GM20000 (cell line): ENCODE data around the gene ITGB1.

Source experiments
- DNase-seq: peaks from one replicate; pipeline ENCODE4 v3.0.0; 2012; ENCODE audit warnings: low spot score
- TF ChIP-seq, protein P1 (sequence below): IDR thresholded peaks from 2 replicates; pipeline ENCODE4 v1.5.1; 2012; ENCODE audit warnings: mild to moderate bottlenecking, control low read depth; ENCODE audit errors: extremely low read depth, missing control alignments

ITGB1 gene

DNA sequence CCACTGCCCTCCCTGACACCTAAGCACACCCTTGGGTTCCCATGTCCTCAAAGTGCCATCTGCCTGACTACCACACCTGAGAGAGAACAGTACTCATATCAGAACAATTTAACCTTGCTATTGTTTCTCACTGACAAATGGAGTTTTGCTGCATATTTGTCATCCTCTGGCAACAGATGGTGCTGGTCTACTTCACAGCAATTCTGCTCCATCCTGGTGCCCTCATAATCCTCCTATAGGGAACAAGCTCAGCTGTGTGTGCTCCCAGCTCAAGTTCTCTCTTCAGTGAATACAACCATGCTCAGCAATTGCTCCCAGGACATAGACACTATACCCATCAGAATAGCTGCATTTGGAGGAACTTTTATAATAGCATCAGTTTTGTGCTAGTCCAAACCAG lies 32.8 kb upstream of the ITGB1 start:
- DNase-seq, result no peak
- TF ChIP-seq, protein P1, sequence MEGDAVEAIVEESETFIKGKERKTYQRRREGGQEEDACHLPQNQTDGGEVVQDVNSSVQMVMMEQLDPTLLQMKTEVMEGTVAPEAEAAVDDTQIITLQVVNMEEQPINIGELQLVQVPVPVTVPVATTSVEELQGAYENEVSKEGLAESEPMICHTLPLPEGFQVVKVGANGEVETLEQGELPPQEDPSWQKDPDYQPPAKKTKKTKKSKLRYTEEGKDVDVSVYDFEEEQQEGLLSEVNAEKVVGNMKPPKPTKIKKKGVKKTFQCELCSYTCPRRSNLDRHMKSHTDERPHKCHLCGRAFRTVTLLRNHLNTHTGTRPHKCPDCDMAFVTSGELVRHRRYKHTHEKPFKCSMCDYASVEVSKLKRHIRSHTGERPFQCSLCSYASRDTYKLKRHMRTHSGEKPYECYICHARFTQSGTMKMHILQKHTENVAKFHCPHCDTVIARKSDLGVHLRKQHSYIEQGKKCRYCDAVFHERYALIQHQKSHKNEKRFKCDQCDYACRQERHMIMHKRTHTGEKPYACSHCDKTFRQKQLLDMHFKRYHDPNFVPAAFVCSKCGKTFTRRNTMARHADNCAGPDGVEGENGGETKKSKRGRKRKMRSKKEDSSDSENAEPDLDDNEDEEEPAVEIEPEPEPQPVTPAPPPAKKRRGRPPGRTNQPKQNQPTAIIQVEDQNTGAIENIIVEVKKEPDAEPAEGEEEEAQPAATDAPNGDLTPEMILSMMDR, result no peak

DNA sequence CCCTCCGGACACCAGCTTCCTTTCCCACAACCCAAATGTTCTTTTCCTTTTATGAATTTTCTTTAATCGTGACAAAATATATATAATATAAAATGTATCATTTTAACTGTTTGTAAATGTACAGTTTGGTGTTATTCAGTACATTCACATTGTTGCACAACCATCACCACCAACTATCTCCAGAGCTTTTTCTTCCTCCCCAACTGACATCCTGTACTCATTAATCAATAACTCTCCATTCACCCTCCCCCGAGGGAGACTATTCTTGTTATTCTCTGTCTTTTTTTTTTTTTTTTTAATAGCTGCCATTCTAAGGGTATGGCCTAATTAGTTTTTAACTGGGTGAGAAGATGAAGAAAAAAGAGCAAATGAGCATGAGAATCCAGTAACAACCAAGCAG lies 30.6 kb upstream of the ITGB1 start:
- no peak for DNase-seq
- TF ChIP-seq, protein P1, result no peak

DNA sequence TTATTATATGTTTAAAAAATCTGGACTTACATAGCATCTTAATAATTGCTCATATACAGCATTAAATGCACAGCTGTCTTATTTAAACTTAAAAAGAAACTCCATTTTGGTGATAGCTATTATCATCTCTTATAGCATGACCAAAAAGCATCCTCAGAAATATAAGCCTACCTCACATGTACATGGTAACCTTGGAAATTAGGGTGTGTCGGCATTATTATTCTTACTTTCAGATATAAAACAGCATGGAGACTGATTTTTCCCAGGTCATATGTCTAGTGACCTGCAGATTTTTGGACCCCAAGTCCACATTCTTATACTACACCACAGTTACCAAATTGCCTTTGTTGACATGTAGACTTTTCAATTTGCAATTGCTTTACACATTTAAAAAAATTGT lies 29.1 kb upstream of the ITGB1 start:
- no peak for DNase-seq
- TF ChIP-seq, protein P1, result no peak

DNA sequence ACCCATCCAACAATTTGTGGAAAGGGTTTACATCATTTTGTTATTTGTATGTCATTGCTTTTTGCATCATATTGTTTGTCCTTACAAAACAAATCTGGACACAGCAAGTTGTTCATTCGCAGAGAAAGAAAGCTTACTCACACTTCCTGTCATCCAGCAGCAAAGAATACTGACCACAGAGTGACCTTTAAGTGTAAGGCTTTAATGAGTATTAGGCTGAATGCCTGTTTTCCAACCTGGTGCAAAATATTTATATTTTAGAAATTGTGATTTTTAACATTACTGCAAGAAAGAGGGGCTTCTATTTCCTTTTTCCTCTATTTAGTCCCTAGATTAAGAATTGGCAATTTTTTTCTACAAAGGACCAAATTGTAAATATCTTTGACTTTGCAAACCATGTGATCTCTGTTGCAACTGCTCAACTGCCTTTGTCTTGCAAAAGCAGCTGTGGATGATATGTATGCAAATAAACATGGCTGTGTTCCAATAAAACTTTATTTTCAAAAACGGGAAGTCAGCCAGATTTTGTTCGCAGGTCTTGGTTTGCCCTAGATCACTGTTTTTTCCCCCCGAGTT lies 27.8 kb upstream of the ITGB1 start:
- TF ChIP-seq, protein P1, result no peak
- DNase-seq, result no peak

DNA sequence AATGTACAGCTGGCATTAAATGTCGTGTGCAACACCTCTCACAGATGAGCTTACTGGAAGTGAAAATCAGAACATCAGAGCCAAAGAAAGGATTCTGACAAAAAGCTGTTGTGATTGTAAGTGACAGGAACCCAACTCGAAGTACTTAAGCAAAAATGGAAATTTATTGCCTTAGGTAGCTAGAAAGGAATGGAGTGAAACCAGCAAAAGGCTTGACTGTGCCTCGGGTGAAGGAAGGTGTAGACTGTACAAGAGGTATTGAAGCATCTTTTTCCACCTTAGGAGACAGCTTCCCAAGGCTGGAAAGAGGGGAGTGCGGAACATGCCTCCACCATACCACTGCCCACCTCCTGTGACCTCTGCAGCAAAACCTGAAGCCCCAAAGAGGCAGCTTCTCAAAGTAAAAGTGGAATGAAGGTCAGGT lies 27.3 kb upstream of the ITGB1 start:
- no peak for DNase-seq
- TF ChIP-seq, protein P1, result no peak

DNA sequence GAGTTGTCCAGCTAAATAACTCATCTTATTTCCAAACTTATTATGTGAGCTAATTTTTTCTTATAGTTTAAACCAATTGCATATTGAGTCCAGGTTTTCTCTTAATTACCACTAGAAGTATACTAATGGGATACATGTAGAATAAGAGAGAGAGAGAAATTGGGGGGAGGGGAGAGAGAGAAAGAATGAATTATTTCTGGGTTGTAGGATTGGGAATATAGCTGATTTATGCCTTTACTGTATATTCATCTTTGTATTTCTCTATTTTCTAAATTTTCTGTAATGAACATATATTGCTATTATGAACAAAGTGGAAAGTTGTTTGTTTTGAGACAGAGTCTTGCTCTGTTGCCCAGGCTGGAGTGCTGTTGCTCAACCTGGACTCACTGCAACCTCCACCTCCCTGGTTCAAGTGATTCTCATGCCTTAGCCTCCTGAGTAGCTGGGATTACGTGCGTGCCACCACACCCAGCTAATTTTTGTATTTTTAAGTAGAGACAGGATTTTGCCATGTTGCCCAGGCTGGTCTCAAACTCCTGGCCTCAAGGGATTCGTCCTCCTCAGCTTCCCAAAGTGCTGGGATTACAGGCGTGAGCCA lies 26.1 kb upstream of the ITGB1 start:
- TF ChIP-seq, protein P1, result no peak
- DNase-seq, result no peak

DNA sequence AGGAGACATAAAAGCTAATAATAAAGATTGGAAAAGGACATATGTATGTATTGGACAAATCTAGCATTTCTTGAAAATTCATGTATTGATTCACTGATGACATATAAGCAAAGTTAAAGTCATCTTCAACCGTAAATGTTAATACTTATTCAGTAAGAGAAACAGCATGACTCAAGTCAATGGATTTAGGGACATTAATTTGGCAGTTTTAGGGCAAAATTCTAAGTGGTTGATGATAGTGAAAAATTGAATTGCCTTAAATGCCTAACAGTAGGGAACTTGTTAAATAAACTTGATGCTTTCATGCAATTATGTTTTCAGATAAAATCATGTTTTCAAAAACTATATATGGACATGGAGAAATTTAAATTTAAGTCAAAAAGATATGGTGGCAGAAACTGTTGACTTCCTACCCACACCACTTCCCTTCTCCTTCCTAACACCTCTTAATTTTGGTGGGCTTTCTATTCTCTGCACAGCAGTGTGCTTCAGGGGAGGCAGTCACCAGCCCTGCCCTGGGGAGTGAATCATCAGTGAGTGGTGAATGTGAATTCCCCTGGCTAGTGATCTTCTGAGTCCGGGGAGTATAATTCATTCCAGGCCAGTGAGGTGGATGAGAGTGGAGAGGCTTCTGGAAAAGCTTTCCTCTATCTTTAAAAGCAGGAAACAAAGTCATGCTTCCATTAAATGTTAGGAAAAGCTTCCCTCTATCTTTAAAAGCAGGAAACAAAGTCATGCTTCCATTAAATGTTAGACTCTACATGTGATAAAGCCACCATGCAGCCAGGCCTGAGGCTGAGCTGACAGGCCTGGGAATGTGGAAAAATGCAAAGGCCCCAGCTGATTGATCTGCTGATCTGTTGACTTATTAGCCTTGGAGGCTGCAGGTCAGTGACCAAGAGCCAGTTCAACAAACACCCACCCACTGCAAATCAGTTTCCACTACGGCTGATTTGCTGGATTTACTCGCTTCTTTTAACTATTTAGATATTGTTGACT lies 25.2 kb upstream of the ITGB1 start:
- no peak for DNase-seq
- TF ChIP-seq, protein P1, result no peak
